ENCODE data around the gene OR51B2.

The OR51B2 gene

DNA sequence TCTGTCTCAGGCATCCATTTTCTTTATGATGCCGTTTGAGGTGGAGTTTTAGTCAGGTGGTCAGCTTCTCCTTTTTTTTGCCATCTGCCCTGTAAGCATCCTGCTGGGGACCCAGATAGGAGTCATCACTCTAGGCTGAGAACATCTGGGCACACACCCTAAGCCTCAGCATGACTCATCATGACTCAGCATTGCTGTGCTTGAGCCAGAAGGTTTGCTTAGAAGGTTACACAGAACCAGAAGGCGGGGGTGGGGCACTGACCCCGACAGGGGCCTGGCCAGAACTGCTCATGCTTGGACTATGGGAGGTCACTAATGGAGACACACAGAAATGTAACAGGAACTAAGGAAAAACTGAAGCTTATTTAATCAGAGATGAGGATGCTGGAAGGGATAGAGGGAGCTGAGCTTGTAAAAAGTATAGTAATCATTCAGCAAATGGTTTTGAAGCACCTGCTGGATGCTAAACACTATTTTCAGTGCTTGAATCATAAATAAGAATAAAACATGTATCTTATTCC, 43.5 kb downstream of the OR51B2 start:
- no peak for DNase-seq

DNA sequence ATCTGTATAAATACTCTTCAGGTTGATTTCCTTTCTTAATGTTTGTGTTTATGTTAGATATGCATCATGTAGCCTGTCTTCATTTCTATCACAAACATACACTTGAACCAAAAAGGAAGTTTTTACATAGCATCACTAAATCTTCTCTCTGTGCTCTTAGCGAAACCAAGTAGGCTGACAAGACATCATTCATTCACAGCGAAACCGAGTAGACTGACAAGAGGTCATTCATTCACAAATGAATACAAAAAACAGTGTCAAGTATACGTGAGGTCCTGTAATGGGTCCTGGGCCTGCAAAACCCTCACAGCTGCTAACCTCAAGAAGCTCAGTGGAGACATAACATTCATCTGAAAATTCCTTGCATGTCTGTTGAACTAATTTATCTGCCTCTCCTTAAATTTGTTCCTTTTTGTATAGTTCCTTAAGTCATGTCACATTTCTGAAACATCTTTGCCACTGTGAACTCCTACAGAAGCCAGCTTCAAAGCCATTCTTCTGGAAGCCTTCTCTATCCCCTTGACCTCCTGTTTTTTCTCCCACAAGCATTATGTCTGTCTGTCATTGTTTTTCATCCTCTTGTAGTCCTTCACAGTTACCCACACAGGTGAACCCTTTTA, 44.5 kb downstream of the OR51B2 start:
- no peak for DNase-seq

- no peak for DNase-seq
Observed at GRCh38 chr11:5277807-5278382, 46.2 kb downstream of the OR51B2 start.

DNA sequence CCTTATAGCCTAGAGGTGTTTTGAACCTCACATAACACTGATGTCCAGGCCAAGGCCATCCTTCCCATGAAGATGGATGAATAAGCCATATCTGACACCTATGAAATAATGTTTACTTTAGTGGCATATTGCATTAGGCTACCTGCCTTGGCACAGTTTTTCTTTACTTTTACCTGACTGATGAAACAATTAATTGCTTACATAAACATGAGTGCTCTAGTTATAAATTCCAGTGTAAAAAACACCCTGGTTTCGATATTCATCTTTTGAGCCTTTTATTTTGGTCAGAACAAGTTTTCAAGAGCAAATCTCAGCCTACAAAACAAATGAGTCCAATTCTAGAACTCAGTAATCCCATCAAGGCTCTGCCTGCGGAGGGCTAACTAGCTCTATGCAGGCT, 47.4 kb downstream of the OR51B2 start:
- no peak for DNase-seq

DNA sequence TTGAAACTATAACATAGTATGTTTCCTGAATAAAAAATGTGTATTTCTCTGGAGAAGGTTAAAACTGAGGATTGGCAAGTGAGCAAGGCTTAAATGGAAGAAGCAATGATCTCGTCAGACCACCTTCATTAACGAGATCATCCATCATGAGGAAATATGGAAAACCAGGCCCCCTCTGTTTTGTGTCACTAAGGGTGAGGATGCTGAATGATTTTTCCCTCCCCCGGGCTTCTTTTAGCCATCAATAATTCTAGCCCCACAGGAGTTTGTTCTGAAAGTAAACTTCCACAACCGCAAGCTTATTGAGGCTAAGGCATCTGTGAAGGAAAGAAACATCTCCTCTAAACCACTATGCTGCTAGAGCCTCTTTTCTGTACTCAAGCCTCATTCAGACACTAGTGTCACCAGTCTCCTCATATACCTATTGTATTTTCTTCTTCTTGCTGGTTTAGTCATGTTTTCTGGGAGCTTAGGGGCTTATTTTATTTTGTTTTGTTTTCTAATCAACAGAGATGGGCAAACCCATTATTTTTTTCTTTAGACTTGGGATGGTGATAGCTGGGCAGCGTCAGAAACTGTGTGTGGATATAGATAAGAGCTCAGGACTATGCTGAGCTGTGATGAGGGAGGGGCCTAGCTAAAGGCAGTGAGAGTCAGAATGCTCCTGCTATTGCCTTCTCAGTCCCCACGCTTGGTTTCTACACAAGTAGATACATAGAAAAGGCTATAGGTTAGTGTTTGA, 48.6 kb downstream of the OR51B2 start:
- DNase-seq: no peak

GRCh38 chr11:5274395-5274794, 49.7 kb downstream of the OR51B2 start:
- DNase-seq: no peak
